SK-N-SH (cell line): Measurements from ENCODE around the gene POLDIP3. TPM values are rescaled to one million over a fixed set of nuclear protein-coding genes. Genes with fewer than 3 reads are reported as not detected.
"Not testable (repeated sequence)": the region's sequence is repeated elsewhere in the genome, so short reads cannot be mapped to it uniquely, and the experiment has no call there.

ENCODE experiments used
- CTCF ChIA-PET: fragments of 300-600, 350-600 bp; formaldehyde crosslinking; extraction: SDS; loops from one replicate; lab custom pipeline; 2021; lab: Yijun Ruan, JAX
- POLR2A ChIA-PET: fragments of 350-600 bp; sonication (Branson Sonifier 250); formaldehyde crosslinking; extraction: SDS; loops from one replicate; lab custom pipeline; 2020; ENCODE audit warnings: antibody characterized with exemption, inconsistent platforms; lab: Yijun Ruan, JAX
- DNase-seq: peaks from one replicate; pipeline ENCODE4 v3.0.0; 2012
- H2AFZ ChIP-seq: fragments of 200-600 bp; sonication (generic); 2 replicates; pipeline ENCODE4 v1.8.1; 2016; ENCODE audit warnings: antibody characterized with exemption, mild to moderate bottlenecking, low read depth
- H3F3A ChIP-seq: fragments of 200-600 bp; sonication (generic); replicated peaks from 2 replicates; pipeline ENCODE3; 2016; ENCODE audit warnings: antibody characterized with exemption, mild to moderate bottlenecking; ENCODE audit not compliant: insufficient read depth
- H3K27ac ChIP-seq, 2 experiments: fragments of 200-500 bp in 1 of 2; fragments of 200-600 bp in 1 of 2; sonication (Bioruptor generic) in 1 of 2; sonication (generic), shearing (Covaris generic) in 1 of 2; 2 replicates each; pipeline versions ENCODE4 v1.5.1 to v1.6.1; 2014 to 2016; ENCODE audit warnings: low read depth in 2 of 2, inconsistent platforms in 1 of 2, low read length in 1 of 2, mild to moderate bottlenecking in 1 of 2, mixed read lengths in 1 of 2
- H3K27me3 ChIP-seq: fragments of 200-600 bp; sonication (generic), shearing (Covaris generic); 2 replicates; pipeline ENCODE4 v1.6.1; 2016; ENCODE audit warnings: mixed run types; ENCODE audit not compliant: insufficient read depth
- H3K36me3 ChIP-seq, 2 experiments: fragments of 200-500 bp in 1 of 2; fragments of 200-600 bp in 1 of 2; sonication (Bioruptor generic) in 1 of 2; sonication (generic) in 1 of 2; replicated peaks in 1 of 2; 2 replicates each; pipeline versions ENCODE3 to v1.5.1; 2014 to 2016; ENCODE audit warnings: low read length in 1 of 2, mild to moderate bottlenecking in 1 of 2; ENCODE audit not compliant: insufficient read depth in 2 of 2, control insufficient read depth in 1 of 2
- H3K4me1 ChIP-seq, 2 experiments: fragments of 200-500 bp in 1 of 2; fragments of 200-600 bp in 1 of 2; sonication (Bioruptor generic) in 1 of 2; sonication (generic), shearing (Covaris generic) in 1 of 2; 2 replicates each; pipeline versions ENCODE4 v1.5.1 to v1.6.1; 2014 to 2016; ENCODE audit warnings: low read depth in 1 of 2, low read length in 1 of 2, mixed run types in 1 of 2; ENCODE audit not compliant: insufficient read depth in 2 of 2, control insufficient read depth in 1 of 2
- H3K4me2 ChIP-seq: fragments of 200-600 bp; sonication (generic), shearing (Covaris generic); 2 replicates; pipeline ENCODE4 v1.6.1; 2017; ENCODE audit warnings: mixed run types
- H3K4me3 ChIP-seq, 2 experiments: fragments of 200-500 bp in 1 of 2; fragments of 200-600 bp in 1 of 2; sonication (Bioruptor generic) in 1 of 2; sonication (generic), shearing (Covaris generic) in 1 of 2; 2 replicates each; pipeline versions ENCODE4 v1.5.1 to v1.8.1; 2014 to 2016; ENCODE audit warnings: low read depth in 2 of 2, inconsistent platforms in 1 of 2, low read length in 1 of 2, mild to moderate bottlenecking in 1 of 2, mixed read lengths in 1 of 2, moderate library complexity in 1 of 2
- H3K79me2 ChIP-seq: fragments of 200-600 bp; sonication (generic); 2 replicates; pipeline ENCODE4 v1.8.1; 2017; ENCODE audit warnings: mild to moderate bottlenecking; ENCODE audit not compliant: insufficient read depth
- H3K9ac ChIP-seq: fragments of 200-600 bp; sonication (generic); 2 replicates; pipeline ENCODE4 v1.6.1; 2017; ENCODE audit warnings: mixed run types
- H3K9me2 ChIP-seq: fragments of 200-600 bp; sonication (generic); 2 replicates; pipeline ENCODE4 v1.6.1; 2017; ENCODE audit warnings: mixed run types
- H3K9me3 ChIP-seq: fragments of 200-600 bp; sonication (generic); 2 replicates; pipeline ENCODE4 v1.6.1; 2017; ENCODE audit warnings: mixed run types, mild to moderate bottlenecking, moderate library complexity
- H4K20me1 ChIP-seq: fragments of 200-600 bp; sonication (generic); 2 replicates; pipeline ENCODE4 v1.6.1; 2017; ENCODE audit warnings: mild to moderate bottlenecking, mixed run types; ENCODE audit not compliant: insufficient read depth
- EP300 ChIP-seq, 2 experiments: IDR thresholded peaks; 2 replicates each; pipeline versions ENCODE4 v1.4.0 to v1.6.1; 2012; ENCODE audit warnings: borderline replicate concordance in 1 of 2, low read depth in 1 of 2, low read length in 1 of 2
- FOSL2 ChIP-seq: IDR thresholded peaks from 2 replicates; pipeline ENCODE4 v1.4.0; 2012; ENCODE audit warnings: low read depth, mild to moderate bottlenecking, moderate library complexity, borderline replicate concordance
- FOXM1 ChIP-seq: IDR thresholded peaks from 2 replicates; pipeline ENCODE4 v1.4.0; 2012; ENCODE audit warnings: low read depth, mild to moderate bottlenecking
- GABPA ChIP-seq: IDR thresholded peaks from 2 replicates; pipeline ENCODE4 v1.4.0; 2012; ENCODE audit warnings: low read depth, mild to moderate bottlenecking
- RAD21 ChIP-seq: IDR thresholded peaks from 2 replicates; pipeline ENCODE4 v1.6.1; 2012; ENCODE audit warnings: mild to moderate bottlenecking, low read length
- RFX5 ChIP-seq: IDR thresholded peaks from 2 replicates; pipeline ENCODE4 v1.6.1; 2012; ENCODE audit warnings: mild to moderate bottlenecking, improper control_type of control experiment, low read length
- SIN3A ChIP-seq: IDR thresholded peaks from 2 replicates; pipeline ENCODE4 v1.6.1; 2012; ENCODE audit warnings: low read depth, mild to moderate bottlenecking, low read length, moderate library complexity, borderline replicate concordance
- TAF1 ChIP-seq: IDR thresholded peaks from 2 replicates; pipeline ENCODE4 v1.6.1; 2012; ENCODE audit warnings: low read depth, mild to moderate bottlenecking, low read length, moderate library complexity, borderline replicate concordance
- YY1 ChIP-seq: IDR thresholded peaks from 2 replicates; pipeline ENCODE4 v1.4.0; 2012; ENCODE audit warnings: low read depth, mild to moderate bottlenecking
- WGBS: methylation state at CpG from one replicate; pipeline ENCODE4 v1.1.6; 2017; ENCODE audit warnings: low lambda C conversion rate; 5-methylcytosine and 5-hydroxymethylcytosine counted together
- polyA plus RNA-seq, 3 experiments: library from polyadenylated mRNA; depleted of rRNA; stranded (reverse); fragments of >200 nt; gene quantifications; 2 replicates each; pipeline ENCODE4 v1.2.3, GENCODE V29; 2012
- TF ChIP-seq, protein P1 (sequence below): IDR thresholded peaks from 2 replicates; pipeline ENCODE4 v1.6.1; 2012; ENCODE audit warnings: mild to moderate bottlenecking, low read depth, low read length, moderate library complexity
- TF ChIP-seq, protein P2 (sequence below): IDR thresholded peaks from 2 replicates; pipeline ENCODE4; 2012

POLDIP3 gene
- polyA plus RNA-seq, 1 of the 3 experiments (the other 2 are of a cell fraction): 18.8 TPM

DNA sequence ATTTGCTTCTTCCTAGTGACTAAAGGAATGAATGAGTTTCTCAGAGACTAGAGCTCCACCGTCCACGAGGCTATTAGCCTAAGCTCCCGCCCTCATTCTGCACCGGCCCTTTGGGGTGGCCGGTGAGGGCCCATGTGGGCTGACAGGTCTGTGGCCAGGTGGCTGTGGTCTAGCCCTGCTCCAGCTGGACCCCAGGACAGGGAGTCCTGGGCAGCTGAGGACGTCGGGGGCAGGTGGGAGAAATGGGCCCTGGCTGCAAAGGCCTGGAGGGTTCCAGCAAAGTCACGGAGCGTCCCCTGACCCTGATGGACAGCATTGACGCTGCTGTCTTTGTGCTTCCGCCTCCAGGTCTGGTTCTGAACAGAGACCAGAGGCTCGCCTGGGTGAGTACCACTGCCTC lies 48.7 kb downstream of the POLDIP3 start:
- no peak overlapping the region for H3K27ac ChIP-seq
- no peak overlapping the region for H2AFZ ChIP-seq
- TF ChIP-seq TAF1 (no peak), RAD21 (no peak), YY1 (no peak), EP300 (IDR thresholded peaks at IDR 0.05; ENCODE audit: borderline replicate concordance in 1 of 2, low read depth in 1 of 2, low read length in 1 of 2) (no peak), FOXM1 (no peak), GABPA (no peak)
- TF ChIP-seq, protein P1, sequence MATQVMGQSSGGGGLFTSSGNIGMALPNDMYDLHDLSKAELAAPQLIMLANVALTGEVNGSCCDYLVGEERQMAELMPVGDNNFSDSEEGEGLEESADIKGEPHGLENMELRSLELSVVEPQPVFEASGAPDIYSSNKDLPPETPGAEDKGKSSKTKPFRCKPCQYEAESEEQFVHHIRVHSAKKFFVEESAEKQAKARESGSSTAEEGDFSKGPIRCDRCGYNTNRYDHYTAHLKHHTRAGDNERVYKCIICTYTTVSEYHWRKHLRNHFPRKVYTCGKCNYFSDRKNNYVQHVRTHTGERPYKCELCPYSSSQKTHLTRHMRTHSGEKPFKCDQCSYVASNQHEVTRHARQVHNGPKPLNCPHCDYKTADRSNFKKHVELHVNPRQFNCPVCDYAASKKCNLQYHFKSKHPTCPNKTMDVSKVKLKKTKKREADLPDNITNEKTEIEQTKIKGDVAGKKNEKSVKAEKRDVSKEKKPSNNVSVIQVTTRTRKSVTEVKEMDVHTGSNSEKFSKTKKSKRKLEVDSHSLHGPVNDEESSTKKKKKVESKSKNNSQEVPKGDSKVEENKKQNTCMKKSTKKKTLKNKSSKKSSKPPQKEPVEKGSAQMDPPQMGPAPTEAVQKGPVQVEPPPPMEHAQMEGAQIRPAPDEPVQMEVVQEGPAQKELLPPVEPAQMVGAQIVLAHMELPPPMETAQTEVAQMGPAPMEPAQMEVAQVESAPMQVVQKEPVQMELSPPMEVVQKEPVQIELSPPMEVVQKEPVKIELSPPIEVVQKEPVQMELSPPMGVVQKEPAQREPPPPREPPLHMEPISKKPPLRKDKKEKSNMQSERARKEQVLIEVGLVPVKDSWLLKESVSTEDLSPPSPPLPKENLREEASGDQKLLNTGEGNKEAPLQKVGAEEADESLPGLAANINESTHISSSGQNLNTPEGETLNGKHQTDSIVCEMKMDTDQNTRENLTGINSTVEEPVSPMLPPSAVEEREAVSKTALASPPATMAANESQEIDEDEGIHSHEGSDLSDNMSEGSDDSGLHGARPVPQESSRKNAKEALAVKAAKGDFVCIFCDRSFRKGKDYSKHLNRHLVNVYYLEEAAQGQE: no peak
- TF ChIP-seq, protein P2, sequence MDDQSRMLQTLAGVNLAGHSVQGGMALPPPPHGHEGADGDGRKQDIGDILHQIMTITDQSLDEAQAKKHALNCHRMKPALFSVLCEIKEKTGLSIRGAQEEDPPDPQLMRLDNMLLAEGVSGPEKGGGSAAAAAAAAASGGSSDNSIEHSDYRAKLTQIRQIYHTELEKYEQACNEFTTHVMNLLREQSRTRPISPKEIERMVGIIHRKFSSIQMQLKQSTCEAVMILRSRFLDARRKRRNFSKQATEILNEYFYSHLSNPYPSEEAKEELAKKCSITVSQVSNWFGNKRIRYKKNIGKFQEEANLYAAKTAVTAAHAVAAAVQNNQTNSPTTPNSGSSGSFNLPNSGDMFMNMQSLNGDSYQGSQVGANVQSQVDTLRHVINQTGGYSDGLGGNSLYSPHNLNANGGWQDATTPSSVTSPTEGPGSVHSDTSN: no peak
- TF ChIP-seq, all 33 proteins: peak for 0
- 100% methylated on average over 5 of the region's 12 CpGs for WGBS
- ChIA-PET CTCF (no interaction called here), POLR2A (no interaction called here)
- no peak for DNase-seq
- no peaks in the 10 kb centered on the region for H3K9me3 ChIP-seq
- no peak overlapping the region for H3K4me2 ChIP-seq
- no peaks in the 10 kb centered on the region for H3K27me3 ChIP-seq
- no peaks in the 10 kb centered on the region for H3F3A ChIP-seq
- H3K79me2 ChIP-seq: no peaks in the 10 kb centered on the region
- H3K4me1 ChIP-seq: peaks cover 0 to 13% of the 10 kb centered on the region in 2 experiments; a peak in 1 of 4 replicates
- no peaks in the 10 kb centered on the region for H3K9me2 ChIP-seq
- no peak overlapping the region for H3K9ac ChIP-seq
- H3K36me3 ChIP-seq: no peaks in the 10 kb centered on the region
- H4K20me1 ChIP-seq: no peaks in the 10 kb centered on the region
- no peak overlapping the region for H3K4me3 ChIP-seq

DNA sequence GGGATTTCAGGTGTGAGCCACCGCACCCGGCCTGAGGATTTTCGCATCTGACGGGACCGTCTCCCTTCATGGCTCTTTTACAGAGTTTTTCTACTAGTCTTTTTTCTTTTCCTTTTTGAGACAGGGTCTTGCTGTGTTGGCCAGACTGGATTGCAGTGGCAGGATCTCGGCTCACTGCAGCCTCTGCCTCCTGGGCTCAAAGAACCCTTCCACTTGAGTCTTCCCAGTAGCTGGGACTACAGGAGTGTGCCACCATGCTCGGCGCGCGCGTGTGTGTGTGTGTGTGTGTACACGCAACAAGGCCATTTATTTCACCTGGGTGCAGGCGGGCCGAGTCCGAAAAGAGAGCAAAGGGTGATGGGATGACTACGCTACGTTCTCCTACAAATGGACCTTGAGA lies 50.0 kb downstream of the POLDIP3 start:
- H3K4me2 ChIP-seq: no peak overlapping the region
- no peak overlapping the region for H3K27ac ChIP-seq
- no peaks in the 10 kb centered on the region for H3K79me2 ChIP-seq
- H3K36me3 ChIP-seq: no peaks in the 10 kb centered on the region
- no peaks in the 10 kb centered on the region for H3F3A ChIP-seq
- ChIA-PET POLR2A (no interaction called here), CTCF (no interaction called here)
- DNase-seq: no peak
- no peak overlapping the region for H3K9ac ChIP-seq
- no peaks in the 10 kb centered on the region for H4K20me1 ChIP-seq
- no peak overlapping the region for H2AFZ ChIP-seq
- no peaks in the 10 kb centered on the region for H3K9me2 ChIP-seq
- H3K9me3 ChIP-seq: no peaks in the 10 kb centered on the region
- TF ChIP-seq SIN3A (no peak), RFX5 (no peak), FOSL2 (no peak), EP300 (IDR thresholded peaks at IDR 0.05; ENCODE audit: borderline replicate concordance in 1 of 2, low read depth in 1 of 2, low read length in 1 of 2) (no peak)
- TF ChIP-seq, protein P2: no peak
- TF ChIP-seq, all 33 proteins: peak for 0
- 100% methylated on average over 11 of the region's 17 CpGs for WGBS
- Histone ChIP-seq H3K27me3 (no peaks in the 10 kb centered on the region), H3K4me1 (peaks cover 0 to 13% of the 10 kb centered on the region in 2 experiments; a peak in 1 of 4 replicates), H3K4me3 (no peak overlapping the region)

DNA sequence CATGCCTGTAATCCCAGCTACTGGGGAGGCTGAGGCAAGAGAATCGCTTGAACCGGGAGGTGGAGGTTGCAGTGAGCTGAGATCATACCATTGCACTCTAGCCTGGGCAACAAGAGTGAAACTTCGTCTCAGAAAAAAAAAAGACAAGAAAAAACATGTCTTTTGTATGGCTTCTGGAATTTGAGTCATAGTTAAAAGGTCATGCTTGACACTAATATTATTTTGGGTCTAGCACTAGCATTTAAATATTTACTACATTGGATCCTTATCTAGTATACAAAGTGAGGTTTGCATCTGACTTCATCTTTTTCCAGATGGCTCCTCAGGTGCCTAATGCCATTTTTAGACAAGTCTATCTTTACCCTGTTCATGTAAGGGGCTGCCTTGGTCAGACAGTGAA lies 50.7 kb downstream of the POLDIP3 start:
- H3K4me3 ChIP-seq, H3K36me3 ChIP-seq, POLR2A ChIA-PET, H3F3A ChIP-seq, DNase-seq, H3K27me3 ChIP-seq, H3K9ac ChIP-seq, H2AFZ ChIP-seq, CTCF ChIA-PET, H3K4me2 ChIP-seq, H3K79me2 ChIP-seq, H3K27ac ChIP-seq, H3K9me2 ChIP-seq, H3K9me3 ChIP-seq, H4K20me1 ChIP-seq: not testable (repeated sequence)
- WGBS: 93% methylated on average over 3 of the region's 3 CpGs
- peaks cover 0 to 13% of the 10 kb centered on the region in 2 experiments; a peak in 1 of 4 replicates for H3K4me1 ChIP-seq
